Cardiac fibroblast (primary cell): ENCODE measurements around the gene LGALS7B.
"Not testable (repeated sequence)": the region's sequence is repeated elsewhere in the genome, so short reads cannot be mapped to it uniquely, and the experiment has no call there.

Source experiments
- DNase-seq, 2 donors: peaks; one replicate each; pipeline versions ENCODE4 v3.0.0 to v3.0.0-alpha.2; 2010; ENCODE audit warnings: low read depth in 2 of 2
- H3K4me3 ChIP-seq, 2 donors: replicated peaks in 1 of 2; 1 replicate in 1 of 2; 2 replicates in 1 of 2; pipeline ENCODE4 v1.5.1; 2011; ENCODE audit warnings: low read depth in 2 of 2, low read length in 2 of 2, mild to moderate bottlenecking in 2 of 2, moderate library complexity in 1 of 2
- TF ChIP-seq, protein P1 (sequence below): IDR thresholded peaks from one replicate; pipeline ENCODE4 v1.5.1; 2011; ENCODE audit warnings: low read depth, mild to moderate bottlenecking, low read length, inconsistent platforms

The LGALS7B gene

DNA sequence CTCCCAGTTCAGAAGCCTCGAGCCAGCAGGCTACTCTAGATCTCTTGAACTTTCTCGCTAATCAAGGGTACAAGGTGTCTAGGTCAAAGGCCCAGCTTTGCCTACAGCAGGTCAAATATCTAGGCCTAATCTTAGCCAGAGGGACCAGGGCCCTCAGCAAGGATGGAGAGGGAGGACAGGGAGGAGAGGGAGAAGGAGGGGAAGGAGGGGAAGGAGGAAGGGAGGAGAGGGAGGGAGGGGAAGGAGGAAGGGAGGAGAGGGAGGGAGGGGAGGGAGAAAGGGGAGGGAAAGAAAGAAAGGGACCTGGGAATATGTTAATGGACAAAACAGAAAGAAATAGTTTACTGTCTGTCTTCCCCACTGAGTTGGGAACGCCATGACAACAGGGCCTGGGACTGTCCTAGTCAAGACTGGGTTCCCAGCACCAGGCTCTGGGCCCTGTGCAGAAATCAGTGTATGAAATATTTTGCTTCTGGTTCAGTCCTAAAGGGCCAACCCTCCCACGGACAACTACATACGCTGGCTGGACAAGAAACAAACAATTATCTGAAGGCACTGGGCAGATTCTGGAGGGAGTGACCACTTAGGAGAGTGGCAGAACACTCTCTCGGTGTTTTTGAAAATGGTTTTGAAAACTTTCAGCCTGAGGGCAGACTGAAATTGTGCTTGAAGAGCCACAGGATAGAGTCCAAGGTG, 38.0 kb downstream of the LGALS7B start:
- H3K4me3 ChIP-seq, result no peak overlapping the region
- TF ChIP-seq, protein P1, sequence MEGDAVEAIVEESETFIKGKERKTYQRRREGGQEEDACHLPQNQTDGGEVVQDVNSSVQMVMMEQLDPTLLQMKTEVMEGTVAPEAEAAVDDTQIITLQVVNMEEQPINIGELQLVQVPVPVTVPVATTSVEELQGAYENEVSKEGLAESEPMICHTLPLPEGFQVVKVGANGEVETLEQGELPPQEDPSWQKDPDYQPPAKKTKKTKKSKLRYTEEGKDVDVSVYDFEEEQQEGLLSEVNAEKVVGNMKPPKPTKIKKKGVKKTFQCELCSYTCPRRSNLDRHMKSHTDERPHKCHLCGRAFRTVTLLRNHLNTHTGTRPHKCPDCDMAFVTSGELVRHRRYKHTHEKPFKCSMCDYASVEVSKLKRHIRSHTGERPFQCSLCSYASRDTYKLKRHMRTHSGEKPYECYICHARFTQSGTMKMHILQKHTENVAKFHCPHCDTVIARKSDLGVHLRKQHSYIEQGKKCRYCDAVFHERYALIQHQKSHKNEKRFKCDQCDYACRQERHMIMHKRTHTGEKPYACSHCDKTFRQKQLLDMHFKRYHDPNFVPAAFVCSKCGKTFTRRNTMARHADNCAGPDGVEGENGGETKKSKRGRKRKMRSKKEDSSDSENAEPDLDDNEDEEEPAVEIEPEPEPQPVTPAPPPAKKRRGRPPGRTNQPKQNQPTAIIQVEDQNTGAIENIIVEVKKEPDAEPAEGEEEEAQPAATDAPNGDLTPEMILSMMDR, result no peak
- no peak for DNase-seq

DNA sequence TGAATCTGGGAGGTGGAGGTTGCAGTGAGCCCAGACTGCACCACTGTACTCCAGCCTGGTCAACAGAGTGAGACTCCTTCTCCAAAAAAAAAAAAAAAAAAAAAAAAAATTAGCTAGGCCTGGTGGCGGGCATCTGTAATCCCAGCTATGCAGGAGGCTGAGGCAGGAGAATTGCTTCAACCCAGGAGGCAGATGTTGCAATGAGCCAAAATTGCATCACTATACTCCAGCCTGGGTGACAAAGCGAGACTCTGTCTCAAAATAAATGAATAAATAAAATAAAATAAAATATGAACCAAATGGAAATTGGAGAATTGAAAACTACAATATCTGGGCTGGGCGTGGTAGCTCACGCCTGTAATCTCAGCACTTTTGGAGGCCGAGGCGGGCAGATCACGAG, 40.2 kb downstream of the LGALS7B start:
- H3K4me3 ChIP-seq, result not testable (repeated sequence)
- peak; percentile 70 to 74 for DNase-seq

DNA sequence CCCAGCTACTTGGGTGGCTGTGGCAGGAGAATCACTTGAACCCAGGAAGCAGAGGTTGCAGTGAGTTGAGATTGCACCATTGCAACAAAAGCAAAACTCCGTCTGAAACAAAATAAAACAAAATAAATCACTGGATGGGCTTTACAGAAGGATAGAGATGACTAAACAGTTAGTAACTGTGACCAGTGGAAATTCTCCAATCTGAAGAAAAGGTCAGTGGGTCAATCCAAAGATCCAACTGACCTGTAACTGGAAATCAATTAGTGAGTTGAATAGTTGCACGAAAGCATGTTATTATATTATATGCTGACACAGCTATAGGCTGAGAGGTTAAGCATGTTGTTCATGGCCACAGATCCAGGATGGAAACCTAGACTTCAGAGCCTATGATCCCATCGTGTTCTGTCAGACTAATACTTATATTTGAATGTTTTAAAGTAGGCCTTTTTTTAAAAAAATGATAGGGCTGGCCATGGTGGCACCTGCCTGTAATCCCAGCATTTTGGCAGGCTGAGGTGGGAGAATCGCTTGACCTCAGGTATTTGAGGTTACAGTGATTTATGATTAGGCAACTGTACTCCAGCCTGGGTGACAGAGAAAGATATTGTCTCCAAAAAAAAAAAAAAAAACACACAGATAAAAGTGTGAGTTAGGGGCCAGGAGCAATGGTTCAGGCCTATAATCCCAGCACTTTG, 41.2 kb downstream of the LGALS7B start:
- peak in 1 of 2 donors; percentile 63 for DNase-seq
- no peak overlapping the region for H3K4me3 ChIP-seq
- TF ChIP-seq, protein P1, result no peak

DNA sequence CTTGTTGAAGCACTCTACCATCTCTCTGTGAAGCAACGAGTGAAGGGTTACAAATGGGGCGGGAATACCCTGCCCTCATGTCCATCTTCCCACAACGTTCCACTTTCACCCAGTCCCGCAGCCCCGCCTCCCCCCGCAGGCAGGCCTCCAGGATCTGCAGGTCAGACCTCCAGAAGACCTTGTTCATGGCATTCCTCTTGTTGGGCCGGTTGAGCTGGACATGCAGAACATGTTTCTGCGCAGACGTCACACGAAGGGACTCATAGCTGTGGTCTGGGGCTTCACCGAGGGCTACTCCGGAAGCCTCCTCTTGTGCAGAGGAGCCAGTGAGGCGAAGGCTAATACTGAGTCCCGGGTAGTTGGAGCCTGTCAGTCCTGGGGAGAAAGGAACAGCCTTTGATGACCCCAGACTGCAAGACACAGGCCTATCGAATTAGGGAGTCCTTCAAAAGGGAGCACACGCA, 42.2 kb downstream of the LGALS7B start:
- TF ChIP-seq, protein P1, result no peak
- peak; percentile 90 to 92 for DNase-seq
- peak overlapping the region; percentile 64 to 76 for H3K4me3 ChIP-seq

DNA sequence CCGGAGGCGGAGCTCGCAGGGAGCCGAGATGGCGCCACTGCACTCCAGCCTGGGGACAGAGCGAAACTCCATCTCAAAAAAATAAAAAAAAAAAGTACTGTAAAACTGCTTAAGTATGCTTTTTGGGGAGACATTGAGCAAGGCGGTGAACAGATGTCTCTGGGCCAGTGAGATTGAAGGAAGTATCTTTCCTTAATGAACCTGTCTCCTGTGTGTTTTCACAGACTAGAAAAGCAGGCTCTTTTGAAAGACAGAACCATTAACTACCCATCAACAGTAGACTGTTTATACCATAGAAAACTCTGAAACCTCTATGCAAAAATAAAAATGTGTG, 44.1 kb downstream of the LGALS7B start:
- no peak overlapping the region for H3K4me3 ChIP-seq
- TF ChIP-seq, protein P1, result no peak
- no peak for DNase-seq

DNA sequence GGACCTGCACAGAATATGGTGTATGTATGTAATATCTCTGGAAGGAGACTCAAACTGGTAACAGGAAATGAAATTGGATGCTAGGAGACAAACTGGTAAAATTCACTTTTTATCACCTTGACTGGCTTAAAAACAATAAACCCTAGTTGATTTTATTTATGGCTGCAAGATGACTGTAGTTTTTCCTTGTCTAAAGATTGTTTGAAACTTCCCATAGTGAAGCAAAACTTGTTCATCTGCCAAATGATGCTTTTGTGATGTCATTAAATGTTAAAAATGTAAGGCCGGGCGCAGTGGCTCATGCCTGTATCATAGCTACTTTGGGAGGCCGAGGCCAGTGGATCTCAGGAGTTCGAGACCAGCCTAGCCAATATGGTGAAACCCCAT, 45.1 kb downstream of the LGALS7B start:
- no peak overlapping the region for H3K4me3 ChIP-seq
- peak in 1 of 2 donors; percentile 31 for DNase-seq
- TF ChIP-seq, protein P1, result no peak

DNA sequence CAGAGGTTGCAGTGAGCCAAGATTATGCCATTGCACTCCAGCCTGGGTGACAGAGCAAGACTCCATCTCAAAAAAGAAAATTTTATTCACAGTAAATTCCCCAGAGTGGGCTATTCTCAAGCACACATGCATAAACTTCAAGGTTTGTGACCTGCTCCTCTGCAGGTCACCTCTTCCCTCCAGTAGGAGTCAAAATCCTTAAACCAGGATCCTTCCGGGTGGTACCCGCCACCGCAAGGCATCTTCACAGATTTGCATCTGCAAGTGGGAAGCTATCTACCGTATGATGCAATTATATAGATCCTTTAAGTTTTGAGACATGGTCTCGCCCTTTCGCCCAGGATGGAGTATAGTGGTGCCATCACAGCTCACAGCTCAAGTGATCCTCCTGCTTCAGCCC, 45.6 kb downstream of the LGALS7B start:
- TF ChIP-seq, protein P1, result no peak
- no peak overlapping the region for H3K4me3 ChIP-seq
- no peak for DNase-seq
